Measurements from ENCODE around the gene MBOAT1.

DNA sequence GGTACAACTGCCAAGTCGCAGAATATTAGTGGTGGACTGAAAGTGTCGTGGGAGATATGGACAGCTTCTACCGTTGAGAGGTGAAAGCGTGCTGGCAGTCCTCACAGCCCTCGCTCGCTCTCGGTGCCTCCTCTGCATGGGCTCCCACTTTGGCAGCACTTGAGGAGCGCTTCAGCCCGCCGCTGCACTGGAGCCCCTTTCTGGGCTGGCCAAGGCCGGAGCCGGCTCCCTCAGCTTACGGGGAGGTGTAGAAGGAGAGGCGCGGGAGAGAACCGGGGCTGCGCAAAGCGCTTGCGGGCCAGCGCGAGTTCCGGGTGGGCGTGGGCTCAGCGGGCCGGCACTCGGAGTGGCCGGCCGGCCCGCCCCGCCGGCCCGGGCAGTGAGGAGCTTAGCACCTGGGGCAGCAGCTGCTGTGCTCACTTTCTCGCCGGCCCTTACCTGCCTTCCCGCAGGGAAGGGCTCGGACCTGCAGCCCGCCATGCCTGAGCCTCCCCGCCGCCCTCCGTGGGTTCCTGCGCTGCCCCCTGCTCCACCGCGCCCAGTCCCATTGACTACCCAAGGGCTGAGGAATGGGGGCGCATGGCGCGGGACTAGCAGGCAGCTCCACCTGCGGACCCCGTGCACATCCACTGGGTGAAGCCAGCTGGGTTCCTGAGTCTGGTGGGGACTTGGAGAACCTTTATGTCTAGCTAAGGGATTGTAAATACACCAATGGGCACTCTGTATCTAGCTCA lies 47.2 kb upstream of the MBOAT1 start:
- TF ChIP-seq RAD21 (IDR thresholded peaks at IDR 0.05; ENCODE audit: low read depth) (no peak), ZBTB7A (IDR thresholded peaks at IDR 0.05; ENCODE audit: low read depth) (no peak), TAF1 (IDR thresholded peaks at IDR 0.05; ENCODE audit: low read depth) (no peak), EP300 (IDR thresholded peaks at IDR 0.05; ENCODE audit: borderline replicate concordance) (no peak), TCF12 (IDR thresholded peaks at IDR 0.05; ENCODE audit: low read depth) (no peak), FOXM1 (IDR thresholded peaks at IDR 0.05; ENCODE audit: borderline replicate concordance, low read depth) (no peak), CREB1 (IDR thresholded peaks at IDR 0.05; ENCODE audit: low read depth) (no peak), YY1 (IDR thresholded peaks at IDR 0.05; ENCODE audit: low read depth) (no peak)
- TF ChIP-seq, protein P1, sequence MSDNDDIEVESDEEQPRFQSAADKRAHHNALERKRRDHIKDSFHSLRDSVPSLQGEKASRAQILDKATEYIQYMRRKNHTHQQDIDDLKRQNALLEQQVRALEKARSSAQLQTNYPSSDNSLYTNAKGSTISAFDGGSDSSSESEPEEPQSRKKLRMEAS (IDR thresholded peaks at IDR 0.05) = no peak
- TF ChIP-seq, protein P2, sequence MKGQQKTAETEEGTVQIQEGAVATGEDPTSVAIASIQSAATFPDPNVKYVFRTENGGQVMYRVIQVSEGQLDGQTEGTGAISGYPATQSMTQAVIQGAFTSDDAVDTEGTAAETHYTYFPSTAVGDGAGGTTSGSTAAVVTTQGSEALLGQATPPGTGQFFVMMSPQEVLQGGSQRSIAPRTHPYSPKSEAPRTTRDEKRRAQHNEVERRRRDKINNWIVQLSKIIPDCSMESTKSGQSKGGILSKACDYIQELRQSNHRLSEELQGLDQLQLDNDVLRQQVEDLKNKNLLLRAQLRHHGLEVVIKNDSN (IDR thresholded peaks at IDR 0.05) = no peak
